H1 (cell line): Measurements from ENCODE around the gene WFIKKN1. TPM values are rescaled to one million over a fixed set of nuclear protein-coding genes. Genes with fewer than 3 reads are reported as not detected.

ENCODE experiments used
- BACH1 ChIP-seq: IDR thresholded peaks from 2 replicates; pipeline ENCODE4 v1.6.1; 2012; ENCODE audit warnings: low read length, improper control_type of control experiment
- BRCA1 ChIP-seq: IDR thresholded peaks from 2 replicates; pipeline ENCODE4 v1.6.1; 2012; ENCODE audit warnings: low read depth, low read length, improper control_type of control experiment
- CBX5 ChIP-seq: fragments of 300-800, 300-1000 bp; sonication (generic); IDR thresholded peaks from 2 replicates; pipeline ENCODE4 v1.7.1; 2016; ENCODE audit warnings: antibody characterized with exemption, low read length, low read depth
- CEBPB ChIP-seq: IDR thresholded peaks from 2 replicates; pipeline ENCODE4 v1.6.1; 2012; ENCODE audit warnings: low read depth, low read length
- CREB1 ChIP-seq: IDR thresholded peaks from 2 replicates; pipeline ENCODE4 v1.6.1; 2012; ENCODE audit warnings: inconsistent platforms
- GABPA ChIP-seq: IDR thresholded peaks from 2 replicates; pipeline ENCODE4 v1.6.1; 2011; ENCODE audit warnings: mild to moderate bottlenecking, low read length, moderate library complexity, borderline replicate concordance; ENCODE audit not compliant: insufficient read depth
- HDAC2 ChIP-seq, 2 experiments: fragments of 300-600 bp in 1 of 2; sonication (generic) in 1 of 2; IDR thresholded peaks; 2 replicates each; pipeline ENCODE4 v1.6.1; 2011 to 2012; ENCODE audit warnings: low read depth in 2 of 2, low read length in 2 of 2, mild to moderate bottlenecking in 2 of 2, moderate library complexity in 2 of 2, borderline replicate concordance in 1 of 2, inconsistent platforms in 1 of 2
- HDAC6 ChIP-seq: IDR thresholded peaks from one replicate; pipeline ENCODE4 v1.7.1; 2012; ENCODE audit warnings: low read depth, mild to moderate bottlenecking, inconsistent platforms, low read length, moderate library complexity
- KDM5A ChIP-seq: fragments of 200-600 bp; IDR thresholded peaks from 2 replicates; pipeline ENCODE4 v1.7.1; 2012; ENCODE audit warnings: mild to moderate bottlenecking, low read length, inconsistent platforms, mixed read lengths
- NANOG ChIP-seq: IDR thresholded peaks from 2 replicates; pipeline ENCODE4 v1.6.1; 2011; ENCODE audit warnings: low read length, low read depth, mild to moderate bottlenecking, inconsistent platforms; ENCODE audit not compliant: insufficient read depth, poor library complexity, severe bottlenecking
- RAD21 ChIP-seq, 2 experiments: IDR thresholded peaks in 1 of 2; conservative IDR thresholded peaks in 1 of 2; 2 replicates each; pipeline ENCODE4 v1.6.1; 2011; ENCODE audit warnings: low read depth in 2 of 2, low read length in 2 of 2, improper control_type of control experiment in 1 of 2, inconsistent platforms in 1 of 2, mild to moderate bottlenecking in 1 of 2, moderate library complexity in 1 of 2
- RFX5 ChIP-seq: IDR thresholded peaks from 2 replicates; pipeline ENCODE4 v1.6.1; 2011; ENCODE audit warnings: low read depth, low read length, improper control_type of control experiment, borderline replicate concordance
- RNF2 ChIP-seq: fragments of 200-900, 300-1000 bp; sonication (generic); IDR thresholded peaks from 2 replicates; pipeline ENCODE4 v1.7.1; 2016; ENCODE audit warnings: borderline replicate concordance, low read depth, mild to moderate bottlenecking, antibody characterized with exemption, low read length; ENCODE audit not compliant: poor library complexity, severe bottlenecking; ENCODE audit errors: missing control alignments
- SIRT6 ChIP-seq: IDR thresholded peaks from one replicate; pipeline ENCODE4 v1.7.1; 2012; ENCODE audit warnings: low read length, inconsistent platforms
- TAF7 ChIP-seq: optimal IDR thresholded peaks from 2 replicates; pipeline ENCODE3; 2011; ENCODE audit warnings: low read depth, mild to moderate bottlenecking, inconsistent platforms, low read length, moderate library complexity, borderline replicate concordance
- TBP ChIP-seq: IDR thresholded peaks from 2 replicates; pipeline ENCODE4 v1.6.1; 2011; ENCODE audit warnings: low read depth, low read length, improper control_type of control experiment
- ZNF274 ChIP-seq: IDR thresholded peaks from 2 replicates; pipeline ENCODE4 v1.7.0; 2012; ENCODE audit warnings: low read length, borderline replicate concordance; ENCODE audit errors: extremely low read depth
- polyA plus RNA-seq, 7 experiments: library from polyadenylated mRNA; depleted of rRNA in 3 of 7; stranded (reverse) in 5 of 7; unstranded in 2 of 7; fragments of >200 nt in 5 of 7; fragments of 200-250 nt in 2 of 7; gene quantifications; 1 replicate in 5 of 7; 2 replicates in 1 of 7; 4 replicates in 1 of 7; pipeline versions ENCODE4 v1.2.1 to v1.2.3, GENCODE V29; 2011 to 2013; ENCODE audit warnings: missing spikeins in 2 of 7, mixed read lengths in 2 of 7
- total RNA-seq: library from RNA; stranded (reverse); fragmentation: NEBNext Ultra II Directional; extraction: Animal tissue kit (Norgen Biotek cat#: 25700); gene quantifications from 2 replicates; pipeline ENCODE4 v1.2.1, GENCODE V29; 2021
- TF ChIP-seq, protein P1 (sequence below), 3 experiments: IDR thresholded peaks; 1 replicate in 2 of 3; 2 replicates in 1 of 3; pipeline versions ENCODE4 v1.5.1 to v1.6.1; 2011; ENCODE audit warnings: low read length in 3 of 3, mild to moderate bottlenecking in 3 of 3, inconsistent platforms in 2 of 3, low read depth in 1 of 3, moderate library complexity in 1 of 3; ENCODE audit not compliant: insufficient read depth in 1 of 3; ENCODE audit errors: control extremely low read depth in 1 of 3
- TF ChIP-seq, protein P2 (sequence below): IDR thresholded peaks from 2 replicates; pipeline ENCODE4 v1.6.1; 2012; ENCODE audit warnings: inconsistent platforms

The WFIKKN1 gene
- total and polyA plus RNA-seq, 2 of the 8 experiments (the other 6 are each of a cell fraction or from before 2014, with no cell fraction given) = 11.4 to 15.8 TPM

DNA sequence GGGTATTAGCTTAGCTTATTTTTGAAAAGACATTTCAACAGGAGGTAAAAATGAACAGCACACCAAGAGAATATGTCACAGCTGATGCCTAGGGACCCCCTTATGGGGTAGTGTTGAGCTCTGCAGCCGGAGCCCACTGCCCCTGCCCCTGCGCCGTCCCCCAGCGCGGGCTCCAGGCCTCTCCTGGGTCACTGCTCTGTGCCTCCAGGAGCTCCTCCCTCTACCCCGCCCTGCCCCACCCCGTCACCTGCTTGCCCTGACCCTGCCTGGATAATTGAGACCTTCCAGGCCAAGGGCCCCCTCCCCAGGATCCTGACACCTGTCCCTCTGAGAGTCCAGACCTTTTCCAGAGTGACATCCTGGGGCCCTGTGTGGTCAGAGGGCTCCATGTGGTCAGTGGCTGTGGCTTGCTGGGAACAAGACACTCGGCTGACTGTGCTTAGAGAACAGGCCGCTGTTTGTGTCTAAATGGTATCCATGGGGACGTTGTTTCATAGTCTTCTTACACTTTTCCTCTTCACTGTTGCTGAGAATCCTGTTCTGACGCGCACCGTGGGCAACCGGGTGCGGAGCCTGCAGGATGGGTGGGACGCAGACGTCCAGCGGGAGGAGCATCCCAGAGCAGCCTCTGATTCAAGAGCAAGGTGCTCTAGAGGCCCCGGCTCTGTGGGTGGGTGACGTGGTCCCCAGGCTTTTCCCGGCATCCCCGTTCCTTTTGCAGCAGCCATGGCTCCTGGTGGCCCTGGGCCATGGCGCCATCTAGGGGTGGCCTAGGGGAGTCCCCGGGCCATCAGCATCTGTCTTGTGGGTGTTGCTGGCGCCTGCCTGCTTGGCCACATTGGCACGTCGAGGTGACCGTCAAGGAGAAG lies 20.0 kb upstream of the WFIKKN1 start (continued):
- TF ChIP-seq, protein P1, sequence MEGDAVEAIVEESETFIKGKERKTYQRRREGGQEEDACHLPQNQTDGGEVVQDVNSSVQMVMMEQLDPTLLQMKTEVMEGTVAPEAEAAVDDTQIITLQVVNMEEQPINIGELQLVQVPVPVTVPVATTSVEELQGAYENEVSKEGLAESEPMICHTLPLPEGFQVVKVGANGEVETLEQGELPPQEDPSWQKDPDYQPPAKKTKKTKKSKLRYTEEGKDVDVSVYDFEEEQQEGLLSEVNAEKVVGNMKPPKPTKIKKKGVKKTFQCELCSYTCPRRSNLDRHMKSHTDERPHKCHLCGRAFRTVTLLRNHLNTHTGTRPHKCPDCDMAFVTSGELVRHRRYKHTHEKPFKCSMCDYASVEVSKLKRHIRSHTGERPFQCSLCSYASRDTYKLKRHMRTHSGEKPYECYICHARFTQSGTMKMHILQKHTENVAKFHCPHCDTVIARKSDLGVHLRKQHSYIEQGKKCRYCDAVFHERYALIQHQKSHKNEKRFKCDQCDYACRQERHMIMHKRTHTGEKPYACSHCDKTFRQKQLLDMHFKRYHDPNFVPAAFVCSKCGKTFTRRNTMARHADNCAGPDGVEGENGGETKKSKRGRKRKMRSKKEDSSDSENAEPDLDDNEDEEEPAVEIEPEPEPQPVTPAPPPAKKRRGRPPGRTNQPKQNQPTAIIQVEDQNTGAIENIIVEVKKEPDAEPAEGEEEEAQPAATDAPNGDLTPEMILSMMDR (IDR thresholded peaks at IDR 0.05; ENCODE audit: control extremely low read depth in 1 of 3, insufficient read depth in 1 of 3, low read depth in 1 of 3, low read length in 3 of 3) = peak; percentile 91 to 97 (median 92)
- TF ChIP-seq GABPA = peak; percentile 82; the same call in 1 of the 2 replicates
- 0 out of 2 replicates have a peak, but pooled peaks have one; percentile 9 for TF ChIP-seq CREB1
- TF ChIP-seq RFX5 = no peak
- TF ChIP-seq TBP = no peak
- peak; percentile 74 to 87 for TF ChIP-seq RAD21 (IDR thresholded peaks at IDR 0.05 in 1 of 2, conservative IDR thresholded peaks at IDR 0.05 in 1 of 2; ENCODE audit: low read depth in 2 of 2, low read length in 2 of 2)
- TF ChIP-seq TAF7 = no peak
- no peak for TF ChIP-seq CBX5
- TF ChIP-seq NANOG = peak; percentile 11
- no peak for TF ChIP-seq HDAC2 (IDR thresholded peaks at IDR 0.05; ENCODE audit: borderline replicate concordance in 1 of 2, low read depth in 2 of 2, low read length in 2 of 2)
- no peak for TF ChIP-seq SIRT6
- TF ChIP-seq, protein P2, sequence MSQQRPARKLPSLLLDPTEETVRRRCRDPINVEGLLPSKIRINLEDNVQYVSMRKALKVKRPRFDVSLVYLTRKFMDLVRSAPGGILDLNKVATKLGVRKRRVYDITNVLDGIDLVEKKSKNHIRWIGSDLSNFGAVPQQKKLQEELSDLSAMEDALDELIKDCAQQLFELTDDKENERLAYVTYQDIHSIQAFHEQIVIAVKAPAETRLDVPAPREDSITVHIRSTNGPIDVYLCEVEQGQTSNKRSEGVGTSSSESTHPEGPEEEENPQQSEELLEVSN = no peak
- no peak for TF ChIP-seq HDAC6
- TF ChIP-seq CEBPB = no peak
- TF ChIP-seq ZNF274 = no peak
- no peak for TF ChIP-seq BRCA1
- no peak for TF ChIP-seq BACH1
- no peak for TF ChIP-seq RNF2
- no peak for TF ChIP-seq KDM5A
- TF ChIP-seq, all 59 proteins: peak for 9
